ENCODE measurements around the gene CAMK2B. TPM values are rescaled to one million over a fixed set of nuclear protein-coding genes. Genes with fewer than 3 reads are reported as not detected.

CAMK2B gene
- total and polyA plus RNA-seq, 2 of the 13 experiments (the other 11 are each of a cell fraction or from before 2014, with no cell fraction given), result 0.27 to 0.48 TPM

GRCh38 chr7:44238116-44238695, 87.2 kb downstream of the CAMK2B start (continued):
- TF ChIP-seq, protein P1, sequence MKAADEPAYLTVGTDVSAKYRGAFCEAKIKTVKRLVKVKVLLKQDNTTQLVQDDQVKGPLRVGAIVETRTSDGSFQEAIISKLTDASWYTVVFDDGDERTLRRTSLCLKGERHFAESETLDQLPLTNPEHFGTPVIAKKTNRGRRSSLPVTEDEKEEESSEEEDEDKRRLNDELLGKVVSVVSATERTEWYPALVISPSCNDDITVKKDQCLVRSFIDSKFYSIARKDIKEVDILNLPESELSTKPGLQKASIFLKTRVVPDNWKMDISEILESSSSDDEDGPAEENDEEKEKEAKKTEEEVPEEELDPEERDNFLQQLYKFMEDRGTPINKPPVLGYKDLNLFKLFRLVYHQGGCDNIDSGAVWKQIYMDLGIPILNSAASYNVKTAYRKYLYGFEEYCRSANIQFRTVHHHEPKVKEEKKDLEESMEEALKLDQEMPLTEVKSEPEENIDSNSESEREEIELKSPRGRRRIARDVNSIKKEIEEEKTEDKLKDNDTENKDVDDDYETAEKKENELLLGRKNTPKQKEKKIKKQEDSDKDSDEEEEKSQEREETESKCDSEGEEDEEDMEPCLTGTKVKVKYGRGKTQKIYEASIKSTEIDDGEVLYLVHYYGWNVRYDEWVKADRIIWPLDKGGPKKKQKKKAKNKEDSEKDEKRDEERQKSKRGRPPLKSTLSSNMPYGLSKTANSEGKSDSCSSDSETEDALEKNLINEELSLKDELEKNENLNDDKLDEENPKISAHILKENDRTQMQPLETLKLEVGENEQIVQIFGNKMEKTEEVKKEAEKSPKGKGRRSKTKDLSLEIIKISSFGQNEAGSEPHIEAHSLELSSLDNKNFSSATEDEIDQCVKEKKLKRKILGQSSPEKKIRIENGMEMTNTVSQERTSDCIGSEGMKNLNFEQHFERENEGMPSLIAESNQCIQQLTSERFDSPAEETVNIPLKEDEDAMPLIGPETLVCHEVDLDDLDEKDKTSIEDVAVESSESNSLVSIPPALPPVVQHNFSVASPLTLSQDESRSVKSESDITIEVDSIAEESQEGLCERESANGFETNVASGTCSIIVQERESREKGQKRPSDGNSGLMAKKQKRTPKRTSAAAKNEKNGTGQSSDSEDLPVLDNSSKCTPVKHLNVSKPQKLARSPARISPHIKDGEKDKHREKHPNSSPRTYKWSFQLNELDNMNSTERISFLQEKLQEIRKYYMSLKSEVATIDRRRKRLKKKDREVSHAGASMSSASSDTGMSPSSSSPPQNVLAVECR (CRISPR knock-in tag; IDR thresholded peaks at IDR 0.05; ENCODE audit: borderline replicate concordance), result no peak
- TF ChIP-seq KDM1A (CRISPR knock-in tag; IDR thresholded peaks at IDR 0.05) (no peak), REST (IDR thresholded peaks at IDR 0.05; ENCODE audit: borderline replicate concordance in 1 of 2, low read depth in 1 of 2, low read length in 2 of 2) (no peak), ZNF468 (CRISPR knock-in tag; IDR thresholded peaks at IDR 0.05) (no peak), KDM4B (CRISPR knock-in tag; IDR thresholded peaks at IDR 0.05) (no peak), ZNF589 (CRISPR knock-in tag; conservative IDR thresholded peaks at IDR 0.05) (no peak), ZNF160 (CRISPR knock-in tag; IDR thresholded peaks at IDR 0.05) (no peak), ZSCAN31 (CRISPR knock-in tag; IDR thresholded peaks at IDR 0.05; ENCODE audit: low read depth) (no peak), TRAFD1 (CRISPR knock-in tag; IDR thresholded peaks at IDR 0.05; ENCODE audit: borderline replicate concordance) (no peak), MED8 (CRISPR knock-in tag; IDR thresholded peaks at IDR 0.05; ENCODE audit: insufficient replicate concordance) (no peak)
